Measurements from ENCODE around the gene PROSER2. TPM values are rescaled to one million over a fixed set of nuclear protein-coding genes. Genes with fewer than 3 reads are reported as not detected.

PROSER2 gene
- total RNA-seq, 2 experiments from 2014 or later = 0.29 to 0.74 TPM

GRCh38 chr10:11894381-11895107, 71.4 kb downstream of the PROSER2 start:
- no peaks in the 10 kb centered on the region for H3K27me3 Mint-ChIP-seq (ENCODE audit: low read depth)
- no peak for DNase-seq
- CTCF ChIA-PET = no interaction called here
- H3K4me3 Mint-ChIP-seq = no peak overlapping the region
- no peaks in the 10 kb centered on the region for H3K9me3 Mint-ChIP-seq (ENCODE audit: insufficient read depth)
- H3K4me1 Mint-ChIP-seq (ENCODE audit: low read depth) = no peaks in the 10 kb centered on the region
- POLR2A ChIA-PET = no interaction called here
- ATAC-seq = no peak
- H3K27ac Mint-ChIP-seq = no peak overlapping the region
- no peaks in the 10 kb centered on the region for H3K36me3 Mint-ChIP-seq (ENCODE audit: low read depth)

GRCh38 chr10:11895108-11895466, 71.9 kb downstream of the PROSER2 start:
- ChIA-PET CTCF (no interaction called here), POLR2A (no interaction called here)
- H3K27ac Mint-ChIP-seq = no peak overlapping the region
- no peak overlapping the region for H3K4me3 Mint-ChIP-seq
- ATAC-seq = no peak
- H3K9me3 Mint-ChIP-seq (ENCODE audit: insufficient read depth) = no peaks in the 10 kb centered on the region
- no peaks in the 10 kb centered on the region for H3K4me1 Mint-ChIP-seq (ENCODE audit: low read depth)
- H3K27me3 Mint-ChIP-seq (ENCODE audit: low read depth) = no peaks in the 10 kb centered on the region
- H3K36me3 Mint-ChIP-seq (ENCODE audit: low read depth) = no peaks in the 10 kb centered on the region
- no peak for DNase-seq

- H3K4me3 Mint-ChIP-seq = no peak overlapping the region
- H3K27ac Mint-ChIP-seq = no peak overlapping the region
- ATAC-seq (no peak), DNase-seq (no peak)
- no peaks in the 10 kb centered on the region for H3K9me3 Mint-ChIP-seq (ENCODE audit: insufficient read depth)
- CTCF ChIA-PET = no interaction called here
- POLR2A ChIA-PET = no interaction called here
- H3K27me3 Mint-ChIP-seq (ENCODE audit: low read depth) = no peaks in the 10 kb centered on the region
- no peaks in the 10 kb centered on the region for H3K4me1 Mint-ChIP-seq (ENCODE audit: low read depth)
- H3K36me3 Mint-ChIP-seq (ENCODE audit: low read depth) = no peaks in the 10 kb centered on the region
These were observed 72.4 kb downstream of the PROSER2 start for GRCh38 chr10:11895598-11895997.

- Mint-ChIP-seq H3K36me3 (ENCODE audit: low read depth) (no peaks in the 10 kb centered on the region), H3K27me3 (ENCODE audit: low read depth) (no peaks in the 10 kb centered on the region), H3K4me1 (ENCODE audit: low read depth) (no peaks in the 10 kb centered on the region), H3K4me3 (no peak overlapping the region), H3K27ac (no peak overlapping the region), H3K9me3 (ENCODE audit: insufficient read depth) (no peaks in the 10 kb centered on the region)
- ChIA-PET POLR2A (no interaction called here), CTCF (no interaction called here)
- ATAC-seq (no peak), DNase-seq (no peak)
These were observed 73.5 kb downstream of the PROSER2 start for GRCh38 chr10:11896549-11897200.

GRCh38 chr10:11898033-11898371, 74.8 kb downstream of the PROSER2 start:
- DNase-seq (no peak), ATAC-seq (no peak)
- Mint-ChIP-seq H3K36me3 (ENCODE audit: low read depth) (no peaks in the 10 kb centered on the region), H3K4me3 (no peak overlapping the region), H3K4me1 (ENCODE audit: low read depth) (no peaks in the 10 kb centered on the region), H3K9me3 (ENCODE audit: insufficient read depth) (no peaks in the 10 kb centered on the region), H3K27ac (no peak overlapping the region), H3K27me3 (ENCODE audit: low read depth) (no peaks in the 10 kb centered on the region)
- CTCF ChIA-PET = no interaction called here
- POLR2A ChIA-PET = no interaction called here

- Mint-ChIP-seq H3K27ac (no peak overlapping the region), H3K4me3 (no peak overlapping the region), H3K9me3 (ENCODE audit: insufficient read depth) (no peaks in the 10 kb centered on the region), H3K4me1 (ENCODE audit: low read depth) (no peaks in the 10 kb centered on the region), H3K36me3 (ENCODE audit: low read depth) (no peaks in the 10 kb centered on the region), H3K27me3 (ENCODE audit: low read depth) (no peaks in the 10 kb centered on the region)
- ATAC-seq (no peak), DNase-seq (no peak)
- ChIA-PET POLR2A (no interaction called here), CTCF (no interaction called here)
These were observed 75.4 kb downstream of the PROSER2 start for GRCh38 chr10:11898372-11899066.

GRCh38 chr10:11899067-11899876, 76.1 kb downstream of the PROSER2 start:
- Mint-ChIP-seq H3K27ac (no peak overlapping the region), H3K27me3 (ENCODE audit: low read depth) (no peaks in the 10 kb centered on the region), H3K4me1 (ENCODE audit: low read depth) (no peaks in the 10 kb centered on the region), H3K36me3 (ENCODE audit: low read depth) (no peaks in the 10 kb centered on the region), H3K9me3 (ENCODE audit: insufficient read depth) (no peaks in the 10 kb centered on the region), H3K4me3 (no peak overlapping the region)
- ATAC-seq = no peak
- POLR2A ChIA-PET = no interaction called here
- no peak for DNase-seq
- CTCF ChIA-PET = no interaction called here

GRCh38 chr10:11901036-11901301, 77.8 kb downstream of the PROSER2 start:
- Mint-ChIP-seq H3K27ac (no peak overlapping the region), H3K4me3 (no peak overlapping the region), H3K4me1 (ENCODE audit: low read depth) (no peaks in the 10 kb centered on the region), H3K9me3 (ENCODE audit: insufficient read depth) (no peaks in the 10 kb centered on the region), H3K27me3 (ENCODE audit: low read depth) (no peaks in the 10 kb centered on the region), H3K36me3 (ENCODE audit: low read depth) (no peaks in the 10 kb centered on the region)
- ATAC-seq (no peak), DNase-seq (no peak)
- ChIA-PET POLR2A (no interaction called here), CTCF (no interaction called here)

- DNase-seq (no peak), ATAC-seq (no peak)
- Mint-ChIP-seq H3K4me1 (ENCODE audit: low read depth) (no peaks in the 10 kb centered on the region), H3K27me3 (ENCODE audit: low read depth) (no peaks in the 10 kb centered on the region), H3K4me3 (no peak overlapping the region), H3K27ac (no peak overlapping the region), H3K9me3 (ENCODE audit: insufficient read depth) (no peaks in the 10 kb centered on the region), H3K36me3 (ENCODE audit: low read depth) (no peaks in the 10 kb centered on the region)
- POLR2A ChIA-PET = no interaction called here
- CTCF ChIA-PET = no interaction called here
These were observed 78.3 kb downstream of the PROSER2 start for GRCh38 chr10:11901454-11901832.

GRCh38 chr10:11901833-11902475, 78.8 kb downstream of the PROSER2 start:
- Mint-ChIP-seq H3K36me3 (ENCODE audit: low read depth) (no peaks in the 10 kb centered on the region), H3K9me3 (ENCODE audit: insufficient read depth) (no peaks in the 10 kb centered on the region), H3K27me3 (ENCODE audit: low read depth) (no peaks in the 10 kb centered on the region), H3K4me1 (ENCODE audit: low read depth) (peaks cover 2% of the 10 kb centered on the region), H3K27ac (no peak overlapping the region), H3K4me3 (no peak overlapping the region)
- CTCF ChIA-PET = no interaction called here
- DNase-seq = no peak
- no peak for ATAC-seq
- POLR2A ChIA-PET = no interaction called here

GRCh38 chr10:11902646-11903045, 79.5 kb downstream of the PROSER2 start:
- ATAC-seq (no peak), DNase-seq (no peak)
- H3K9me3 Mint-ChIP-seq (ENCODE audit: insufficient read depth) = no peaks in the 10 kb centered on the region
- no peaks in the 10 kb centered on the region for H3K36me3 Mint-ChIP-seq (ENCODE audit: low read depth)
- H3K4me1 Mint-ChIP-seq (ENCODE audit: low read depth) = peaks cover 2% of the 10 kb centered on the region
- H3K27ac Mint-ChIP-seq = no peak overlapping the region
- CTCF ChIA-PET = no interaction called here
- POLR2A ChIA-PET = no interaction called here
- H3K27me3 Mint-ChIP-seq (ENCODE audit: low read depth) = no peaks in the 10 kb centered on the region
- H3K4me3 Mint-ChIP-seq = no peak overlapping the region

GRCh38 chr10:11906714-11907113, 83.6 kb downstream of the PROSER2 start:
- DNase-seq (no peak), ATAC-seq (no peak)
- Mint-ChIP-seq H3K27ac (no peak overlapping the region), H3K9me3 (ENCODE audit: insufficient read depth) (no peaks in the 10 kb centered on the region), H3K4me3 (no peak overlapping the region), H3K27me3 (ENCODE audit: low read depth) (no peaks in the 10 kb centered on the region), H3K4me1 (ENCODE audit: low read depth) (peaks cover 2% of the 10 kb centered on the region), H3K36me3 (ENCODE audit: low read depth) (no peaks in the 10 kb centered on the region)
- POLR2A ChIA-PET = no interaction called here
- CTCF ChIA-PET = interaction anchor here (0.6 kb wide), 1 partner anchor 109 kb away, joined by 3 read pairs; no protein-coding TSS in a partner anchor

All from activated CD8-positive, alpha-beta T cell treated with anti-CD3 and anti-CD28 coated beads, Interleukin-2, amount 10 ng/mL, durations not matched to agents 7 days and 5 days (primary cell).